GM18873 (cell line): Measurements from ENCODE around the gene TMPRSS7.
A peak's percentile ranks its signal among the peaks of the same experiment; 100 is the strongest.

Experiments
- ATAC-seq: cut with Tn5 transposase; IDR thresholded peaks from one replicate; pipeline ENCODE4 v1.9.1; 2021; ENCODE audit warnings: mild to moderate bottlenecking, moderate library complexity, moderate number of reproducible peaks; ENCODE audit not compliant: unreplicated experiment, low FRiP score

Gene TMPRSS7

GRCh38 chr3:112034436-112034835 is at the start of gene TMPRSS7:
TSS of gene TMPRSS7 (plus strand) at chr3:112034736. CDS start at chr3:112034846, 110 bp downstream.
- ATAC-seq, result no peak

DNA sequence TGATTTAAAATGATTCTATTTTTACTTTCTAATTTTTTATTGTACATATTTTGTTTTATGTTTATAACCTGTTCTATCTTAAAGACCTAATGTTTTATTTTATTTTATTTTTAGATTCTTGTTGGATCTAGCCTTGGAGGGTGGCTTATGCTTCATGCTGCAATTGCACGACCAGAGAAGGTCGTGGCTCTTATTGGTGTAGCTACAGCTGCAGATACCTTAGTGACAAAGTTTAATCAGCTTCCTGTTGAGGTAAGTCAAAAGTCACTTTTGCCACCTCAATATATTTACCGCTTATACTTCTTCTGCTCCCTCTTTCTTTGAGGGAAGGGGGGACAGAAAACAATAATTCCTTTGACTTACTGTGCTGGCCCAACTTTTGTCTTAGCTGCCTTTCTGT is 47.7 kb upstream of the TMPRSS7 start:
- no peak for ATAC-seq

- ATAC-seq, result peak; percentile 81
These were observed 45.4 kb upstream of the TMPRSS7 start for GRCh38 chr3:111989061-111989678.

GRCh38 chr3:111993038-111993437 is 41.5 kb upstream of the TMPRSS7 start:
- no peak for ATAC-seq

- no peak for ATAC-seq
These were observed 35.7 kb upstream of the TMPRSS7 start, which contains the start of gene TAGLN3 for GRCh38 chr3:111998636-111999483. TSS of gene TAGLN3 (plus strand) at chr3:111998922. CDS start at chr3:111999423, 501 bp downstream.

- no peak for ATAC-seq
These were observed 34.8 kb upstream of the TMPRSS7 start for GRCh38 chr3:111999484-112000324.

- no peak for ATAC-seq
These were observed 34.2 kb upstream of the TMPRSS7 start for GRCh38 chr3:112000367-112000771.

- no peak for ATAC-seq
These were observed 33.6 kb upstream of the TMPRSS7 start for GRCh38 chr3:112000966-112001365.

DNA sequence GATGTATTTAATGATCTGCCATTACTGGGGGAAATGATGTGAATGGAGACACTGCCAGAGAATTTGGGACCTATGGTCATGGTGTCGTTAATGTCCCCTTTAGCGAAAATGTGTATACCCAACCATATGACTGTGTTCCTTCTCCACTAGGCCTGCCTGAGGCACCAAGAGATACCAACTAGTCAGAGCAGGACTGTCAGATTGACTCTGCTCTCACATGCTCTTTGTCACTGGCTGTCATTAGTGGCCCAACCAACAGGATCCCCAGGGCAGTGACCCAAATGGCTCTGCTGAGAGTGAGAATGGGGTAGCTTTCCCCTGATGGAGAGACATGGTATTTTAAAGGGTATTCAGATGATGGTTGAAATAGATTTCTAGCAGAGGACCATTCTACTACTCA is 33.0 kb upstream of the TMPRSS7 start:
- no peak for ATAC-seq

DNA sequence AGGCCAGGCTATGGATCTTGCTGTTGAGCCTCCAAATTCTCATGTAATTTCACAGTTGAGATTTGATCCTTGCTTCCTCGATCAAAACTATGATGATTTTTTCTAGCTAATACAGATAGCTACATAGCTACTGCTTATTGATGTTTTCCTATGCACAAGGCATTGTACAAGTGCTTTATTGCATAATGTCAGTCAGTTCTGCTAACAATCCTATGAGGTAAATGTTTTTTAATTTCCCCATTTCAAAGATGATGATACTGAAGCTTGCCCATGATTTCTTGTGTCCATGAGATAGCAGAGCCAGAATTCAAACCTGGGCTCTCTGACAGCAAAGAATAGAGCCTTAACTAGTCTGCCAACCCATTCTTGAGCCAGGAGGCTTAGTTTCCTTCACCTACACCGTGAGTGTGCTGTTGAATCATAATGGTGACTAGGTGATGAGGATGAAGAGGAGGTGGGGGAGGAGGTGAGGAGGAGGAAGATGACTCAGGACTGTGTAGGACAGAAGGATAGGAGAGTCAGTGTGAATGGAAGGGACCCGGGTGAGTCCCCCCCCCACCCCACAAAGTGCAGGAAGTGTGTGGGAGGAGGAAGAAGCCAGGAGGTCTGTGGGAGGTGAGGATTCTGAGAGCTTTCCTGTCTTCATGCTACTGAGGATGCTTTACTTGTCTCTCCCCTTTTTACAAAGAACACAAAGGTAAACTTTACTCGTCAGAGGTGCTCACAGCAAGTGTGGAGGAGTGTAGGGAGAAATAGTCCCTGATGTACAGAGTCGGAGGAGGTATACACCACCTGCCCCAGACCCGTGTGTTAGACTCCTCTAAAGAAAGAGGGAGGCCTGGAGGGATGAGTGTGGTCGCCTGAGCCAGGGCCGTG is 32.2 kb upstream of the TMPRSS7 start:
- no peak for ATAC-seq

DNA sequence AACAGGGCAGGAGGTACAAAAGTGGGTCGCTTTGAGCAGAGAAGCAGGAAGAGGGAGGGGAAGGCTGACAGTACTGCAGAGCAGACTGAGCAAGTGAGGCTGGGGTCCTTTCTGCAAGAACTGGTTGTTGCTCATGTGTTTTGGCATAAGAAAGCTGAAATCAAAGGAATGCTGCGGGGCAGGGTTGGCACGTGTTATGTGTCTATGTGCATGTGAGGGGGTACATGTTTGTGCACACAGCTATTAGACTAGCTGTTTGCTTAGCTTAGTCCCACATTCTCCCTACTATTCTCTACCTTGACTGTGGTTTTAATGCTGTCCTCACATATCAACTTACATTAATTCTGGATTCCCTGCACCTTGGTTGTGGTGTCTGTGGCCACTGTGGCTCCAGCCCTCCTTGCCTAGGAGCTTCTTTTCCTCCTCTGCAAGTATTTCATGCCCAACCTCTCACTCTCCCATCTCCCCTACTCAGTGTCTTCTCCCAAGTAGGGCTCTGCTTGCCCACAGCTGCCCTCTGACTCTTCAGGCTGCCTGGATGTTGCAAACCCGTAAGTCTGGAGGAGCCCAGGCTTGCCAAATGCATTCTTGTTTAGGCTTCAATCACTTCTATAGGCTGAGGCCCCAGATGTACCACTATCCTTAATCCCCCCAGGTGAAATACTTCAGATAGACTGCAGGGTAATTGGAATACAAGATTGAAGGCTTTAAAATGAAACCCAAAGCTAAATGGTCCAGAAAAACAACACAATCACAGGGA is 31.0 kb upstream of the TMPRSS7 start:
- ATAC-seq, result no peak

- ATAC-seq, result no peak
These were observed 30.3 kb upstream of the TMPRSS7 start for GRCh38 chr3:112004187-112004586.

GRCh38 chr3:112004669-112005068 is 29.9 kb upstream of the TMPRSS7 start:
- no peak for ATAC-seq

GRCh38 chr3:112005091-112005672 is 29.4 kb upstream of the TMPRSS7 start:
- ATAC-seq, result no peak

DNA sequence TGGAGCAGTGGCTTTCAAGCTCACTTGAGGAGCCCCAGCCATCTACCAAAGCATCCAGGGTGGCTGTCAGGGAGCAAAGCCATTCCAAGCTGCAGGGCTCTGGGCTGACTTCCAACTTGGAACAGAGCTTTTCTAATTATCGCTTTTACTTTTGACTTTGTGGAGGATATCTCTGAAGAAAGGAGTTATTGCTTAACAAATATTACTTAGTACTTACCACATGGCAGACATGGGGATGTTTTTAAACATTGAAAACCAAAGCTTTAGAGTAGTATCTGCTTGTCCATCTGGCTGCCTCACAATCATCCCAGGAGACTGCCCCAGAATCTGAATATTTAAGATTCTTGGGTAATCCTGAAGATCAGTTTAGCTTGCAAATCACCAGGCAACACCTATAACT is 26.9 kb upstream of the TMPRSS7 start:
- ATAC-seq, result no peak

DNA sequence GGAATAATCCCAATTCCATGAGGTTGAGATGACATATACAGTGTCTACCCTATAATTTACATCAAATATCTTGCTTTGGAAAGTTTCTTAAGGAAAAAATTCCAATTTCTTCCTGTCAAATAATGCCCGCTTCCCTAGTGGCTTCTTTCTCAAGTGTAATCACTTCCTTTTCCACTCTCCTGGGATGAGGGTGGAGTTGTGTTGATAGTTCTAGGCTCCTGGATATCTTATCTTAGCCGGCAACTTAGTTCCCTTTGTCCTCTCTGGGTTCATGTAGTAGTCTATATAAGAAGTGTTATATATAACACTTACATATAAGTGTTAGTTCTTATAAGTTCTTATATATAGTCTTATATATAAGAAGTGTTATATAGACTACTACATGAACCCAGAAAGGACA is 24.9 kb upstream of the TMPRSS7 start:
- ATAC-seq, result no peak

- no peak for ATAC-seq
These were observed 23.9 kb upstream of the TMPRSS7 start for GRCh38 chr3:112010636-112011035.

- ATAC-seq, result no peak
These were observed 23.1 kb upstream of the TMPRSS7 start for GRCh38 chr3:112011376-112011940.
